Activated CD8-positive, alpha-beta memory T cell treated with anti-CD3 and anti-CD28 coated beads for 24 hours (primary cell): ENCODE measurements around the gene SFTPB.
"Not testable (repeated sequence)": the region's sequence is repeated elsewhere in the genome, so short reads cannot be mapped to it uniquely, and the experiment has no call there.

Experiments
- DNase-seq: peaks from one replicate; pipeline ENCODE4 v3.0.0-alpha.2; 2020

Gene SFTPB

DNA sequence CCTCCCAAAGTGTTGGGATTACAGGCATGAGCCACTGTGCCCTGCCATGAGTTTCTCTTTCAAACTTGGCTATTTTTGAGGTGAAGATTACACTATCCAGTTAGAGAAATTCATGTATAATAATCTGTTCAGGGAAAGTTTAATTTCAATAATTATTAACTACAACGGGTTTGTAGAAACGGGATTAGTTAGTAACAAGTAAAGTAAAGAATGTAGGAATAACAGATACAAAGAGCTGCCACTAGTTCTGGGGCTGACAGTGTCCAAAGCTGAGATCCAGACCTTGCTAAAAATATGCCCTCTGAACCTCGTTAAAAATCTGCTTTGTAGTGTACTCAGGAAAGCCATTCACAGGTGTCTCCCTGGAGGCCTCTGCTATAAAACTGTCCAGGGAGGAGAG, 16.9 kb downstream of the SFTPB start:
- no peak for DNase-seq

GRCh38 chr2:85650456-85650855, 17.5 kb downstream of the SFTPB start:
- no peak for DNase-seq

- DNase-seq: no peak
These were observed 18.5 kb downstream of the SFTPB start for GRCh38 chr2:85649201-85650190.

DNA sequence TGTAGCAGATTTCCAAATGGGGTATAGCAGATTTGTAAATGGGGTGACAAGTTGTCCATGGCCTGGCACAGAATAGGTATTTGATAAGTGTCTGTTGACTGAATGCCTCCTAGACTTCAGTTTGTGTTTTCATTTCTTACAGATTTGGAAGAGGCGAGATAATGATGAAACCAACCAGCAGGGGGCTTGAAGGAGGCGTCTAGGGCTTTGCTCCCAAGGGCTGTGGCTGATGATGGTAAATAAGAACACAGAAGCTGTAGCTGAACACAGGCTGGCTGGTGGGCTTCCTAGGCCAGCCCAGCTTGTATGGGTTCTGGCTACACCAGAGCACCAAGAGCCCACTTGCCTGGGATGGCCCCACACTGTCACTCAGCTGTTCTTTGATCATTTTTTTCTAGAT, 19.4 kb downstream of the SFTPB start:
- no peak for DNase-seq

DNA sequence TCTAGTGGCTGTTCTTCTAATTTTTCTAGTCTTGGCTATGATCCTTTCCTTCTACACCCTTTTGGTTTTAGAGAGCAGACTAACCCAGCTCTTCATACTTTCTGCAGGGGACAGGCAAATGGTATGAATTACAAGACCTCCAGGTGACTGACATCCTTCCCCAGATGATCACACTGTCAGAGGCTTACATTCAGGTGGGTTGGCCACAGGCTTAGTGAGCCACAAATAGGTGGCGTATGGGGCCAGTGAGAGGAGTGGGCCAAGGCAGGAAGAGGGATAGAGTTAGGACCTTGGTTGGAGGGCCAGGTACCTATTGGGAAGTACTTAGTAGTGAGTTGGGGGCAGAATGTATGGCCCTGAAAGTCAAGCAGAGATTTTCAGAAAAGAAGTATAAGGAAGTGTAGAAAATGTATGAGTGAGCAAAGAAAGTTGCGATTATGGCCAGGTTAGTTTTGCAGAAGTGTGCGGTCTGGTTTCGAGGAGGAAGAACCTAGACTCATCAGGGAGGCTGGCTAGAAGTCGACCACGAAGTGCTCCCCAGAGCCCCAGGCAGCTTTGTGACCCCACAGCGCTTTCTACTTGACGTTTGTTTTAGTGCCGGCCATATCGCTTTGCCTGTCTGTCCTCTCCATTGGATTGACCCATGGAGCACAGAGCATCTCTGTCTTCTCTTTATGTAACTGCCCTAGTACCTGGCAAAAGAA, 20.0 kb downstream of the SFTPB start:
- no peak for DNase-seq

GRCh38 chr2:85646166-85646565, 21.8 kb downstream of the SFTPB start:
- DNase-seq: no peak

DNA sequence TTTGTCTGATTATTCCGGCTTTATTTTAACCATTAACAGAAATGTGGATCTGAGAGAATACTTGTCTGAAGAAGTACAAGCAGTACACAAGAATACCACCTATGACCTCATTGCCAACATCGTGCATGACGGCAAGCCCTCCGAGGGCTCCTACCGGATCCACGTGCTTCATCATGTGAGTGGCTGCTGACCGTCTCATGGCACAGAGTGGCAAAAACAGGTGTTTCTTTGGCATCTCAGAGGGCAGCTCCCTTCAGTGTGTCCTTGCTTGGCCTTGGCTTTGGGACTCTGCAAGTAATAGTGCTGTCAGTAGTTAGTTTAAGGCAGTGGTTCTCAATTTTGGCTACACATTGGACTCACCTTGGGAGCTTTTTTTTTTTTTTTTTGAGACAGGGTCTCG, 23.1 kb downstream of the SFTPB start:
- DNase-seq: no peak

- no peak for DNase-seq
These were observed 25.3 kb downstream of the SFTPB start for GRCh38 chr2:85642725-85643124.

DNA sequence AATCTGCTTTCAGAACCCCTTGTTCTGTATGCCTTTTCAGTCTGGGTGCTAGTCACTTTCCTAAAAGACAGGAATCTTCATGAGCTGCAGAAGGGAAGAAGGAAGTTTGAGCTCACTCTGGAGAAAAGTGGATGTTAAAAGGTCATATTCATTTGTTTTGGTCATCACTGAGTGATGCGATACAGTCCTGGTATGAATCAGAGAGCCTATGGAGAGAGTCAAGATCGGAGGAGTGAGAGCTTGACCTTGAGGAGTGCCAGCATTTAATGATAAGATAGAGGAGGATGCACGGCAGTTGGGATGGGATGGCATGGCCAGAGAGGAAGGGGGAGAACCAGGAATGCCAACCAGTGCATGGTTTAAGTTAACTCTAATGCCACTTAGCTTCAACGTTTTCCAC, 32.4 kb downstream of the SFTPB start:
- DNase-seq: no peak

- DNase-seq: no peak
These were observed 33.0 kb downstream of the SFTPB start for GRCh38 chr2:85635011-85635410.

DNA sequence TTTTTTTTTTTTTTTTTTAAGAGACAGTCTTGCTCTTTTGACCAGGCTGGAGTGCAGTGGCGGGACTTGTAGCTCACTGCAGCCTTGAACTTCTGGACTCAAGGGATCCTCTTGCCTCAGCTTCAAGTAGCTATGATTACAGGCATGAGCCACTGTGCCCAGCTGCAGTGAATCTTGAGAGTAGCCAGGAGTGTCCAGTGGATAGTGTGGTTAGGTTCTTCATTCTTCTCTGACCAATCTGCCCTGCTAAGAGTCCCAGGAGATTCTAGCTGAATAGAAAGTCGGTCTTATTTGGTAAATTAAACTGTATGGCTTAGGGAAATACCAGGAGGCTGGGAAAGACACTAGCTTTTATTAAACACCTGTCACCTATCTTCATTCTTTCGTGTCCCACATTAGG, 36.7 kb downstream of the SFTPB start:
- DNase-seq: no peak

DNA sequence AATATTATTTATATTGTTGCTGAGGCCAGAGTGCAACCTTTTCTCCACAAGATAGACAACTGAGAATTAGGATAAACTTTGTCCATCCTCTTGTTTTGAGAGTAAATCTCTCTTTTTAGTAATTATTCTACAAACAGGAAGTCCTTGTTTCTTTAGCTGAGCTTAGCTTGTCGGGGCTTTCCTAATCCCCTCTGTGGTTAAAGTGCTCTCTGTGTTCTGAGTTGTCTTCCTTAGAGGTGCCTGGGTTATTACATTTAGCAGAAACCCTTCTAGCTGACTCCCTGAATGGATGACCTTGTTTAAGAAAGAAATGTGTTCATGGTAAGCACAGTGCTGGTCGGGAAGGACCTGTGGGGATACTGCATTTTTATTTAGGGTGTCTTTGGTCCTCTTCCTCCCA, 39.3 kb downstream of the SFTPB start:
- no peak for DNase-seq

DNA sequence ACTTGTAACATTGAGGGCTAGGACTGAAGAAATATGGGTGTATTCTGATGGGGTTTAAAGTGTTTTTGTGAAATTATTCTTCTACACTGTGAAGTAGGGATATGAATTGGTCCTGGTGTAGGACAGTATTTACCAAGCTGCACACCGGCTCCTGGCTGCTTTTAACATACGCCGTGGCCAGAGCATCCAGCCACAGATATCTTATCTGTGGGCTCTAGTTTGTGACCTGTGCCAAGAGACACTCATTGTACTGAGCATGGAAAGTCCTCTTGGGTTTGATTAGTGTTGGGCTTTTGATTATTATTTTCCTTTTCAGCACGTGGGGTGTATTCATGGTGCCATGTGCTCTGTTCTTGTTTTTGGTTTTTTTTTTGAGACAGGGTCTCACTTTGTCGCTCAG, 44.0 kb downstream of the SFTPB start:
- no peak for DNase-seq

GRCh38 chr2:85621338-85621737, 46.7 kb downstream of the SFTPB start:
- DNase-seq: no peak

DNA sequence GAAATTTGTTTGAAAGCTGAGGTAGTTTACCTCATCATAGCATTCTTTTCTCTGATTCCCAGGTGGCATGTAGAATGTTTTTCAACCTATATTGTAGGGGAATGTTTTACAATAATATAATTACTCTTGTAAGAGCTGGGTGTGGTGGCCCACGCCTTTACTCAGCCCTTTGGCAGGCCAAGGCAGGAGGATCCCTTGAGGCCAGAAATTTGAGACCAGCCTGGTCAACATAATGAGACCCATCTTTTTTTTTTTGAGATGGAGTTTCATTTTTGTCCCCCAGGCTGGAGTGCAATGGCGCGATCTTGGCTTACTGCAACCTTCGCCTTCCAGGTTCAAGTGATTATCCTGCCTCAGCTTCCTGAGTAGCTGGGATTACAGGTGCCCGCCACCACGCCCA, 48.4 kb downstream of the SFTPB start:
- DNase-seq: no peak

DNA sequence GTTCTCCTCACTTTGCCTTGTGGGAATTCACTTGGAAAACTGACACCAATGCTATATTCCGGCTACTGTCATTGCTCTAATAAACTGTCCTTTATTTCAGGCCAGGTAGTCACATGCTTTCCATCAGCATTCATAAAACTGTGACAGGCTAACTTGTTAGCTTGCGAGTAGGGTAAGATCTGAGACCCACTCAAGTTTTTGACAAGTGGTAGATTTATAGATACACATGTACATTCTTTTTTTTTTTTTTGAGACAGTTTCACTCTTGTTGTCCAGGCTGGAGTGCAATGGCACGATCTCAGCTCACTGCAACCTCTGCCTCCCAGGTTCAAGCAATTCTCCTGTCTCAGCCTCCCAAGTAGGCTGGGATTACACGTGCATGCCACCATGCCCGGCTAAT, 50.3 kb downstream of the SFTPB start:
- DNase-seq: not testable (repeated sequence)

- no peak for DNase-seq
These were observed 52.6 kb downstream of the SFTPB start for GRCh38 chr2:85615413-85615728.

DNA sequence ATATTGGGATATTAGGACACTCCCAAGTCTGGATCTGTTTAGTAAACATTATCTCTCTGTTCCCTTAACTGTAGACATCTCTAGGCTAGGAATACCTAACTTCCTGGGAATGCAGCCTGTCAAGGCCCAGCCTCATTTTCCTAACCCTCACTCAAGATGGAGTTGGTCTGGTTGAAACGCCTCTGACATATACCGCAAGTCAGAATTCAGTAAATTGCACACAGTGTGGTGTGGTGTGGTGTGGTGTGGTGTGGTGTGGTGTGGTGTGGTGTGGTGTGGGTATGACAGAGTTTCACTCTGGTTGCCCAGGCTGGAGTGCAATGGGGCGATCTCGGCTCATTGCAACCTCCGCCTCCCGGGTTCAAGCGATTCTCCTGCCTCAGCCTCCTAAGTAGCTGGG, 53.2 kb downstream of the SFTPB start:
- not testable (repeated sequence) for DNase-seq

GRCh38 chr2:85613717-85614515, 54.1 kb downstream of the SFTPB start:
- no peak for DNase-seq

DNA sequence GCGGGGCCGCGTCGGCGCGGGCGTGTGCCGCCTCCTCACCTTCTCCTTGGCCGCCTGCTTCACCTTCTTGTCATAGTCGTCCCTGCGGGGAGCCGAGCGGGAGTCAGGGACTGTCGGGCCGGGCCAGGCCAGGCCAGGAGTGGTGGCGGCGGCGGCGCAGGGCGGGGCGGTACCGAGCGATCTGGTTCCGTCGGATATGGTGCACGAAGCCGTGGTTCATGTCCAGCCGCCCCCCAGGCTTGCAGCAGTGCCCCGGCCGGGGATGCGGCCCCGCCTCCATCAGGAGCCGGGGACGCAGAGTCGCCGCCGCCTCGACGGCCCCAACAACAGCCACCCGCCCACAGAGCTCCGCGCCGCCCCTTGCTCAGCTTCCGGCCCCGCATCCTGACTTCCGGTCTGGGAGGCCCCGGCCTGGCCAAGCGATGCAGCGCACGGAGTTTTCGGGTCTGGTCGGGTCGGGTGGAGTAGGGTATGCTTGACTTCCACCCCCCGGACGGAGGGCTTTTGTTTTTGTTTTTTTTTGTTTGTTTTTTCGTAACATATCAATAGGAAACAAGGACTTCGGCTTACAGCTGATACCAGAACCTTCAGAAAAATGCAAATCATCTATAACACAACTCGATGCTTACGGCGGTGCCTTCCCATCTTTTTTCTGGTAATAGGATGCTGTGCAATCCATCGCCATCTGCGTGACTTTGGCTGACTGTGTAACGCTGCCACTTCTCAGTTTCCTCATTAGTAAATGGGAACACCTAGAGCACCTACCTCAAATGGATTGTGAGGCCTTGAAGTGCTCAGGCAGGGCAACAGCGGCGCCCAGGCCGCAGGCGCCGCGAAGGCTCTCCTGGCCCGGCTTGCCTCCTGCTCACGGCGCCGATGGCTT, 56.1 kb downstream of the SFTPB start, which contains the start of gene C2orf68:
C2orf68 (minus strand) TSS at position 362 of the 883 bp plus-strand sequence; CDS start at position 280, 82 bp downstream.
- DNase-seq: peak; percentile 93

GRCh38 chr2:85611217-85611704, 56.7 kb downstream of the SFTPB start:
- DNase-seq: no peak
